ENCODE results near the gene SLC26A5. TPM values are rescaled to one million over a fixed set of nuclear protein-coding genes. Genes with fewer than 3 reads are reported as not detected.
A peak's percentile ranks its signal among the peaks of the same experiment; 100 is the strongest.

The SLC26A5 gene
- polyA plus RNA-seq, 6 donors from 2014 or later, result not detected

DNA sequence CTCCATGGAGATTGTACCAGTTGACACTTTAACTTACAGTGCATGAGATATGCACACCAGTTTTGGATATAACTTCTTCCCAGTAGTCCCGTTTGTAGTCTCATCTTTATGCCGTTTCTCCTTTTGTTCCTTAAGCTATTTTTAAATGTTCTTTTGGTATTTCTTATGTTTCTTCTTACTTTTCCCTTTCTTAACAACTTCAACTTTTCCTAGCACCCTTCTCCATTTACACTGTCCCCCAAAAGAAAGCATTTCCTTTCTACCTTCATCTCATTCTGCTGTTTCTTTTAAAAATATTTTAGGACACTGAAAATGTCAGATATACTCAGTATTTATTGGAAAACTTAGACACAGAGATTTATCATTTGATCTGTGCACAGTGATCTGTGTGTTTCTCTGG lies 97.0 kb downstream of the SLC26A5 start:
- ATAC-seq (ENCODE audit: low read depth in 2 of 2), result no peak
- Mint-ChIP-seq H3K4me3 (peak overlapping the region; percentile 58 to 100 (median 96)), H3K27ac (peak overlapping the region in 3 of 6 donors; percentile 2 to 79 (median 47)), H3K36me3 (no peaks in the 10 kb centered on the region), H3K4me1 (peaks cover 43 to 76% (median 46%) of the 10 kb centered on the region in 3 donors), H3K9me3 (no peaks in the 10 kb centered on the region), H3K27me3 (no peaks in the 10 kb centered on the region)
- DNase-seq, result no peak

GRCh38 chr7:103348452-103348851 lies 97.6 kb downstream of the SLC26A5 start:
- Mint-ChIP-seq H3K36me3 (no peaks in the 10 kb centered on the region), H3K27me3 (no peaks in the 10 kb centered on the region), H3K4me1 (peaks cover 46 to 79% (median 46%) of the 10 kb centered on the region in 3 donors), H3K9me3 (no peaks in the 10 kb centered on the region), H3K4me3 (peak overlapping the region; percentile 96 to 100 (median 100)), H3K27ac (peak overlapping the region in 5 of 6 donors; percentile 80 to 98 (median 90))
- DNase-seq (no peak), ATAC-seq (ENCODE audit: low read depth in 2 of 2) (no peak)

DNA sequence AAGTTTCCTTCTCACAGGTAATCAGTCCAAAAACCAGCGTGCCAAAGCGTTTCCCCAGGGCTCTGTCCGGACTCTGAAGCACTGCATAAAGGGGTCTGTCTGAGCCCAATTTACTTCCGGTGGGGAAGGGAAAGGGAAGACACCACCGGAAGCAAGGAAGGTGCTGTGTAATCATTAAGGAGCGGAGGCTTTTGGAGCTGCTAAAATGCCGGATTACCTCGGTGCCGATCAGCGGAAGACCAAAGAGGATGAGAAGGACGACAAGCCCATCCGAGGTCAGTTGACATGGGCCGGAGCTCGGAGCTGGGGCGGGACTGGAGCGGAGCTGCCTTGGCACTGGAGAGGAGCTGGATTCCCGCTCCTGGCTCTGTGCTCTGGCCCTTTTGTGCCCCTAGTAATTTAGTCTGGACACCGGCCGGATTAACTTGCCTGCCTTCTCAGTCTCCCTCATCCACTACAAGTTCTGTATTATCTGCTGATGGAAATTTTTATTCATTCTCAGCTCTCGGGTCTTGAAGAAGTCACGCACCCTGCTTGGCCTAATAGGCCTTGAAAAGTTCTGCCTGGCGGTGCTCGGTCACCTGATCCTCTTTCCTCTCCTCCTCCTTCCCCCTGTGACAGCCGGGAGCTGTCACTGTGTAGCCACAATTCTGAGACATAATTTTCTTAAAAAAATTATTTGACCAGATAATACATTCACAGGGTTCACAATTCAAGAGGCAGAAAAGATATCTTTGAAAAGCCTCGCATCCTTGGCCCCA lies 98.3 kb downstream of the SLC26A5 start, which contains the start of gene PSMC2:
Gene PSMC2, plus strand, starts transcription at position 137 of the 761 bp plus-strand sequence. Its CDS starts 69 bp downstream, at position 206.
- peak; percentile 80 for DNase-seq
- no peaks in the 10 kb centered on the region for H3K36me3 Mint-ChIP-seq
- peaks cover 45 to 80% (median 46%) of the 10 kb centered on the region in 3 donors for H3K4me1 Mint-ChIP-seq
- H3K9me3 Mint-ChIP-seq, result no peaks in the 10 kb centered on the region
- ATAC-seq (ENCODE audit: low read depth in 2 of 2), result peak; percentile 69 to 70
- H3K4me3 Mint-ChIP-seq, result peak within 1 kb of the TSS; percentile 96 to 100 (median 100)
- peak within 1 kb of the TSS; percentile 97 to 99 (median 98) for H3K27ac Mint-ChIP-seq
- H3K27me3 Mint-ChIP-seq, result no peaks in the 10 kb centered on the region

GRCh38 chr7:103346396-103346795 lies 99.6 kb downstream of the SLC26A5 start:
- H3K9me3 Mint-ChIP-seq, result no peaks in the 10 kb centered on the region
- H3K4me3 Mint-ChIP-seq, result peak overlapping the region in 6 of 8 donors; percentile 12 to 100 (median 74)
- H3K27ac Mint-ChIP-seq, result peak overlapping the region in 1 of 6 donors; percentile 28
- peaks cover 42 to 78% (median 45%) of the 10 kb centered on the region in 3 donors for H3K4me1 Mint-ChIP-seq
- H3K36me3 Mint-ChIP-seq, result peaks cover 3 to 5% of the 10 kb centered on the region in 2 donors
- H3K27me3 Mint-ChIP-seq, result no peaks in the 10 kb centered on the region
- ATAC-seq (ENCODE audit: low read depth in 2 of 2) (no peak), DNase-seq (no peak)

- DNase-seq (peak; percentile 80), ATAC-seq (ENCODE audit: low read depth in 2 of 2) (peak; percentile 85 to 88)
- H3K27me3 Mint-ChIP-seq, result no peaks in the 10 kb centered on the region
- peak within 1 kb of the TSS; percentile 94 to 100 (median 98) for H3K4me3 Mint-ChIP-seq
- no peaks in the 10 kb centered on the region for H3K9me3 Mint-ChIP-seq
- peak within 1 kb of the TSS; percentile 96 to 99 (median 98) for H3K27ac Mint-ChIP-seq
- peaks cover 43 to 72% (median 48%) of the 10 kb centered on the region in 3 donors for H3K4me1 Mint-ChIP-seq
- peaks cover 16 to 20% of the 10 kb centered on the region in 2 donors for H3K36me3 Mint-ChIP-seq
Observed at GRCh38 chr7:103344453-103345149, 101.4 kb downstream of the SLC26A5 start, which contains the start of gene DNAJC2. TSS of gene DNAJC2 (minus strand) at chr7:103344767. CDS start at chr7:103344622, 145 bp downstream.

DNA sequence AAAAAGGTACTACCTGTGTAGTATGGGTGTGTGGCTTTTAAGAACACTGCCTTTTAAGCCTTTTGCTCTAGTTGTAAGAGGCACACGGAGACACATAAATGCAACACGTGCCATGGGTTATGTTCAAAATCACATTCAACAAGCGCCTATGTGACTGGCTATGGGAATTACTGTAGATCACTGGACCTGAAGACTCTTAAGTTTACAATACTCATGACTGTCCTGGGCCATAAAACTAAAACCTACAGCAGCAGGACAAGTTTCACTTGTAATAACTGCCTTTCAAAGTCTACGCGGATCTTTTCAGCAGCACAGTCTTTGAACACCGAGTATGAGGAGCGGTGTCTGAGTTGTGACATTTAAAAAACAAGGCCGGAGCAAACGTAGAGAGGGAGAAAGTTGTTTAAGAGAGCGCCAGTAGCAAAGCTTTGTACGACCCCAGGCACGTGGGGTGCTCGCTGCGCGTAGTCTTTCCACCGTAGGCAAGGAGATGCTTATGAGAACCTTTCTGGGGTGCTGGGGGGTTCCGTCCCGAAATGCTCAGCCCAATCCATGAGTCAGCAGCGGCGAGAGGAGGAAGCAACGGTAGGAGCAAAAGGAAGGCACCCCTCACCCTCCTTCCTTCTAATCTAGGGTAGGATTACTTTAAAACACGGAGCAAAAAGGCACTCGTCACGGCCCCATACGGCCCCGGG lies 102.1 kb downstream of the SLC26A5 start:
- H3K4me1 Mint-ChIP-seq, result peaks cover 45 to 70% (median 48%) of the 10 kb centered on the region in 3 donors
- no peak for DNase-seq

DNA sequence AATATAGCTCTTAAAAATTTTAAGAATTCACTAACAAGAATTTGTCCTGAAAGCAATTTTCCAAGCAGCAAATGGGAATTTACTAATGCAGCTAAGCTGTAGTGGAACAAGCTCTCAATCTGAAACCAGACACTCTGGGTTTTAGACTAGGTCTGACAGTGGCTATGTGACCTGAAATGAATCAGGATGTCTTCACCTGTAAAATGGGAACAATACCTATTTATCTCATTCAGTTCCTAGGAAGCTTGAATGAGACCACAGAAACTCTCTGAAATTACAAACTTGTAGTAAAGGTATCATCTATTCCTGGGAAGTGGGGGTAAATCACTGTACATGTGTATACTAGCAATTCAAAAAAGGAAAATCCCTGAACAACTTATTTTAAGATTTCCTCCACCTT lies 102.7 kb downstream of the SLC26A5 start:
- peaks cover 42 to 64% (median 43%) of the 10 kb centered on the region in 3 donors for H3K4me1 Mint-ChIP-seq
- no peaks in the 10 kb centered on the region for H3K27me3 Mint-ChIP-seq
- no peak for ATAC-seq (ENCODE audit: low read depth in 2 of 2)
- peak overlapping the region in 7 of 8 donors; percentile 94 to 100 (median 98) for H3K4me3 Mint-ChIP-seq
- no peaks in the 10 kb centered on the region for H3K9me3 Mint-ChIP-seq
- DNase-seq, result no peak
- H3K27ac Mint-ChIP-seq, result peak overlapping the region in 3 of 6 donors; percentile 97 to 98 (median 97)
- peaks cover 22 to 29% of the 10 kb centered on the region in 2 donors for H3K36me3 Mint-ChIP-seq

More for the DNA sequence above, 102.1 kb downstream of the SLC26A5 start:
- Mint-ChIP-seq H3K27ac (peak overlapping the region; percentile 96 to 99 (median 98)), H3K27me3 (no peaks in the 10 kb centered on the region), H3K4me3 (peak overlapping the region; percentile 94 to 100 (median 98)), H3K36me3 (peaks cover 22 to 27% of the 10 kb centered on the region in 2 donors), H3K9me3 (no peaks in the 10 kb centered on the region)
- peak; percentile 15 to 29 for ATAC-seq (ENCODE audit: low read depth in 2 of 2)

- no peak overlapping the region for H3K27ac Mint-ChIP-seq
- ATAC-seq (ENCODE audit: low read depth in 2 of 2) (no peak), DNase-seq (no peak)
- no peaks in the 10 kb centered on the region for H3K9me3 Mint-ChIP-seq
- peaks cover 31 to 48% (median 35%) of the 10 kb centered on the region in 3 donors for H3K4me1 Mint-ChIP-seq
- peaks cover 22 to 43% of the 10 kb centered on the region in 2 donors for H3K36me3 Mint-ChIP-seq
- no peaks in the 10 kb centered on the region for H3K27me3 Mint-ChIP-seq
- peak overlapping the region in 2 of 8 donors; percentile 9 to 48 for H3K4me3 Mint-ChIP-seq
Observed at GRCh38 chr7:103341466-103341865, 104.5 kb downstream of the SLC26A5 start.

DNA sequence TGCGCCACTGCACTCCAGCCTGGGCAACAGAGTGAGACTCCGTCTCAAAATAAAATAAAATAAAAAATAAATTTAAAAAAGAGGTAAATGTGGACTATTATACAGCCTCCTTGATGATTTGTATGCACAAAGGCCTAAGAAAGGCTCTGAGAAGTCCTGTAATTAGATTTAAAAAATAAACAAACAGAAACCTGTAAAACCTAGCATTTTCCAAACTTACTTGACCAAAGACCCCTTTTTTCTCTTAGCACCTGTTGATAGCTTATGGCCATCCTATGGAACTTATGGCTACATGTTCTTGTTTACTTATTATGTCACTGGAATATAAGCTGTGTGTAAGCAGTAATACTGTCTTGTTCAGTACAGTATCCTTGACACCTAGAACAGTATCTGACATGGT lies 107.1 kb downstream of the SLC26A5 start:
- no peak overlapping the region for H3K27ac Mint-ChIP-seq
- peaks cover 26 to 31% (median 27%) of the 10 kb centered on the region in 3 donors for H3K4me1 Mint-ChIP-seq
- peaks cover 22 to 43% of the 10 kb centered on the region in 2 donors for H3K36me3 Mint-ChIP-seq
- no peaks in the 10 kb centered on the region for H3K9me3 Mint-ChIP-seq
- no peaks in the 10 kb centered on the region for H3K27me3 Mint-ChIP-seq
- DNase-seq, result no peak
- no peak overlapping the region for H3K4me3 Mint-ChIP-seq
- ATAC-seq (ENCODE audit: low read depth in 2 of 2), result no peak

DNA sequence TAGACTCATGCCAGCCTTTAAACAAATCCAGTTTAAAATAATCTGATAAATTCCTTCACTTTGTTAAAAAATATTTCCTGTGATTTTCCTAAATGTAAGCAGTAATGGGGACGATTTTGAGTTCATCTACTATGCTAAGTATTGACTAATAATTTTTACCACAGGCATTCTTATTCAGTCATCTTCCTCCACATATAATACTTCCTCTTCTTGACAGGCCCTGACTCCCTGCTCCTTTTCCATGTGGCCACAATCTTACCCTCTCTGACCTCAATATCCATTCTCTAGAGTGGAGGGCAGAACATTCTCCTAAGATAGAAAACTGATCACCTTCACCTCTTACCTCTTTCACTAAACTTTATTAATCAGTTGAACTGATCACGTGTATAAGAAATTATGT lies 109.2 kb downstream of the SLC26A5 start:
- H3K4me1 Mint-ChIP-seq, result peaks cover 18 to 25% (median 22%) of the 10 kb centered on the region in 3 donors
- H3K36me3 Mint-ChIP-seq, result peaks cover 27 to 43% of the 10 kb centered on the region in 2 donors
- no peak overlapping the region for H3K27ac Mint-ChIP-seq
- DNase-seq (no peak), ATAC-seq (ENCODE audit: low read depth in 2 of 2) (no peak)
- H3K27me3 Mint-ChIP-seq, result no peaks in the 10 kb centered on the region
- H3K9me3 Mint-ChIP-seq, result no peaks in the 10 kb centered on the region
- H3K4me3 Mint-ChIP-seq, result no peak overlapping the region

DNA sequence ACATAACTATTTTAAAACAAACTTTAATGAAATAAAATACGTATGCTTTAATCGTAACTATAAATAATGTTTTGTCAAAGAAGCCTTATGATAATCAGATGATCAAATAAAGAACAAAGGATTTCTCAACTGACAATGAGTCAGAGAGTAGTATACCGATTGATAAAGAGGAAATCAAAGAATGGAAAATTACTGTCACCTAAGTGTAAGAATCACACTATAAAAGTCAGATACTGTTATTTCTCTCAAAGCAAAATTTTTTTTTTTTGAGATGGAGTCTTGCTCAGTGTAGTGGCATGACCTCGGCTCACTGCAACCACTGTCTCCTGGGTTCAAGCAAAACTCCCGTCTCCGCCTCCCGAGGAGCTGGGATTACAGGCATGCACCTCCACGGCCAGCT lies 120.3 kb downstream of the SLC26A5 start:
- peak overlapping the region in 1 of 6 donors; percentile 37 for H3K27ac Mint-ChIP-seq
- H3K9me3 Mint-ChIP-seq, result no peaks in the 10 kb centered on the region
- H3K27me3 Mint-ChIP-seq, result no peaks in the 10 kb centered on the region
- no peaks in the 10 kb centered on the region for H3K4me1 Mint-ChIP-seq
- DNase-seq, result no peak
- no peak for ATAC-seq (ENCODE audit: low read depth in 2 of 2)
- no peak overlapping the region for H3K4me3 Mint-ChIP-seq
- H3K36me3 Mint-ChIP-seq, result peaks cover 5 to 8% of the 10 kb centered on the region in 2 donors
